ENCODE data around the gene PHC2. TPM values are rescaled to one million over a fixed set of nuclear protein-coding genes. Genes with fewer than 3 reads are reported as not detected.

The PHC2 gene
- total RNA-seq, 2 experiments from 2014 or later = 34.0 to 35.0 TPM

DNA sequence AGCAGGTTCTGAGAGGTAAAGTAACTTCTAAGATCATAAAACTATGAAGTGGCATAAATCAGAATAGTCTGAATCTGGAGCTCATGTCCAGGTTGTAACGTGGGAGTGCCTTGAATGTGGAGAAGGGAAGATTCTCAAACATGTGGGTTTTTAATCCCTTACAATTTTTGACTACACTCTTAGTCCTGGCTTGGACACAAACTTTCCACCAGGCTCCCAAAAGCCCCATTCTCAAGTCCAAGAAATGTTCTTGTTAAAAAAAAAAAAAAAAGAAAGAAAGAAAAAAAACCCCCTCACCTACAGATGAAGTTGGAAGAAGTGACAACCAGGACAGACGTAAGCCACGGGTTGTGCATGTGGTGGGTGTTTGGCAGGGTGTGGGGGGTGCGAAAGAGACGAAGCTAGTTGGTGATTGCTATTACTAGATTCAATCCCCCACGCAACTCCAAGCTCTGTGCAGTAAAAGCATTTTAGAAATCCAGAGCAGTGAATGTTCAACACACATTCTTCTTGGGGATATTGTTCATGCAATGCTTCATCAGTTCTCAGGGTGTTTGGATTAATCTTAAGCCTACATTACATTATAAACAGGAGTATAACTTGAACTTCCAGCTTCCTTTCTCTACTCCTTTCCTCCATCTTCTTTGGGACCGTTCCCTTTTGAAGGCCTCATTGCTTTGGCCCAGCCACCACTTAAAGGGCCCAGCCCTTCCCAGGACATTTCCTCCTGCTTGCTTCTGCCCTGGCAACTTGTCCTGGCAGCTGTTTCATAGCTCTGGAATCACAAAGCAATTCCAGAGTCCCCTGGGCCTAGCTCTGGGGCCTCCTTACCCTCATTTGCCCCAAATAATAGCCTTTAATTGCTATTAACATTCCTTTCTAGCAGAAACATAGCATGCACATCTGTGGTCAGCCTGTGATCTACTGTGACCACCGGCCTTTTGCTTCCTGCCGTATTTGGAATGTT is 41.8 kb downstream of the PHC2 start:
- Histone ChIP-seq H3K27ac (ENCODE audit: low read depth, low read length, poor library complexity, severe bottlenecking) (no peak overlapping the region), H2AFZ (ENCODE audit: low read length) (no peak overlapping the region), H4K20me1 (ENCODE audit: insufficient read depth, low read length) (no peaks in the 10 kb centered on the region), H3K4me3 (ENCODE audit: low read depth, low read length, poor library complexity, severe bottlenecking) (no peak overlapping the region), H3K9me3 (ENCODE audit: low read length) (no peaks in the 10 kb centered on the region), H3K9me2 (ENCODE audit: insufficient read depth, low read length) (no peaks in the 10 kb centered on the region), H3K4me1 (ENCODE audit: insufficient read depth, low read length, poor library complexity, severe bottlenecking) (no peaks in the 10 kb centered on the region), H3K79me2 (ENCODE audit: insufficient read depth, low read depth, low read length) (no peaks in the 10 kb centered on the region), H3K36me3 (ENCODE audit: insufficient read depth, low read length) (no peaks in the 10 kb centered on the region), H3K4me2 (ENCODE audit: low read length) (no peak overlapping the region)
- TF ChIP-seq, protein P1, sequence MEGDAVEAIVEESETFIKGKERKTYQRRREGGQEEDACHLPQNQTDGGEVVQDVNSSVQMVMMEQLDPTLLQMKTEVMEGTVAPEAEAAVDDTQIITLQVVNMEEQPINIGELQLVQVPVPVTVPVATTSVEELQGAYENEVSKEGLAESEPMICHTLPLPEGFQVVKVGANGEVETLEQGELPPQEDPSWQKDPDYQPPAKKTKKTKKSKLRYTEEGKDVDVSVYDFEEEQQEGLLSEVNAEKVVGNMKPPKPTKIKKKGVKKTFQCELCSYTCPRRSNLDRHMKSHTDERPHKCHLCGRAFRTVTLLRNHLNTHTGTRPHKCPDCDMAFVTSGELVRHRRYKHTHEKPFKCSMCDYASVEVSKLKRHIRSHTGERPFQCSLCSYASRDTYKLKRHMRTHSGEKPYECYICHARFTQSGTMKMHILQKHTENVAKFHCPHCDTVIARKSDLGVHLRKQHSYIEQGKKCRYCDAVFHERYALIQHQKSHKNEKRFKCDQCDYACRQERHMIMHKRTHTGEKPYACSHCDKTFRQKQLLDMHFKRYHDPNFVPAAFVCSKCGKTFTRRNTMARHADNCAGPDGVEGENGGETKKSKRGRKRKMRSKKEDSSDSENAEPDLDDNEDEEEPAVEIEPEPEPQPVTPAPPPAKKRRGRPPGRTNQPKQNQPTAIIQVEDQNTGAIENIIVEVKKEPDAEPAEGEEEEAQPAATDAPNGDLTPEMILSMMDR (conservative IDR thresholded peaks at IDR 0.05; ENCODE audit: low read length) = no peak
- TF ChIP-seq EZH2phosphoT487 (IDR thresholded peaks at IDR 0.05; ENCODE audit: borderline replicate concordance, low read depth, low read length) = no peak
- intact Hi-C loops (cut with micrococcal nuclease; ENCODE audit: unreplicated experiment) = no loop called here
- CTCF ChIA-PET (ENCODE audit: unreplicated experiment) = no interaction called here
- DNase-seq (ENCODE audit: low spot score) = no peak
- POLR2A ChIA-PET = interaction anchor here (0.7 to 1.1 kb wide), 4 partner anchors 8 to 626 kb away, joined by 3 to 4 read pairs (median 4); no protein-coding TSS in a partner anchor
- no TSS peak for BruUV-seq (replicated peaks)

DNA sequence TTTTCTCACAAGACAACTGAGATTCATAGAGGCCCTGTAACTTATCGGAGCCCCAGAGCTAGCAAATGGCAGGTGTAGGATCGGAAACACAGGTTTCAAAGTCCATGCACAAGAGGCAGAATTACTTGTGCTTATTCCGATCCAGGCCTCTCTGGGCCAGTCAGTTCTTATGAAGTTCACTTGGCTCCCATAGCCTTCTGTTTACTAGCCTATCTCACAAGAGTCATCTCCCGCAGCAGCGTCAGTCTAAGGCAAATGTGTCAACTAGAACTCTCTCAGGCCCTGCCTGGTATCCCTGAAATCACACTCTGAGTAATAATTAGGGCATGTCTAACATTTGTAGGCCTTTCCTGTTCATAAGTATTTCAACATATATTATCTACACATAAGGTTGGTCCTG is 43.3 kb downstream of the PHC2 start:
- H3K9me3 ChIP-seq (ENCODE audit: low read length) = no peaks in the 10 kb centered on the region
- H3K79me2 ChIP-seq (ENCODE audit: insufficient read depth, low read depth, low read length) = no peaks in the 10 kb centered on the region
- no peak overlapping the region for H2AFZ ChIP-seq (ENCODE audit: low read length)
- intact Hi-C loops (cut with micrococcal nuclease; ENCODE audit: unreplicated experiment) = no loop called here
- POLR2A ChIA-PET = no interaction called here
- H4K20me1 ChIP-seq (ENCODE audit: insufficient read depth, low read length) = no peaks in the 10 kb centered on the region
- H3K27ac ChIP-seq (ENCODE audit: low read depth, low read length, poor library complexity, severe bottlenecking) = no peak overlapping the region
- no peak overlapping the region for H3K4me2 ChIP-seq (ENCODE audit: low read length)
- H3K4me1 ChIP-seq (ENCODE audit: insufficient read depth, low read length, poor library complexity, severe bottlenecking) = no peaks in the 10 kb centered on the region
- no peaks in the 10 kb centered on the region for H3K9me2 ChIP-seq (ENCODE audit: insufficient read depth, low read length)
- no peaks in the 10 kb centered on the region for H3K36me3 ChIP-seq (ENCODE audit: insufficient read depth, low read length)
- no peak for DNase-seq (ENCODE audit: low spot score)
- CTCF ChIA-PET (ENCODE audit: unreplicated experiment) = no interaction called here
- BruUV-seq (replicated peaks) = no TSS peak
- no peak overlapping the region for H3K4me3 ChIP-seq (ENCODE audit: low read depth, low read length, poor library complexity, severe bottlenecking)
- no peak for TF ChIP-seq EZH2phosphoT487 (IDR thresholded peaks at IDR 0.05; ENCODE audit: borderline replicate concordance, low read depth, low read length)
- TF ChIP-seq, protein P1 (conservative IDR thresholded peaks at IDR 0.05; ENCODE audit: low read length) = no peak

DNA sequence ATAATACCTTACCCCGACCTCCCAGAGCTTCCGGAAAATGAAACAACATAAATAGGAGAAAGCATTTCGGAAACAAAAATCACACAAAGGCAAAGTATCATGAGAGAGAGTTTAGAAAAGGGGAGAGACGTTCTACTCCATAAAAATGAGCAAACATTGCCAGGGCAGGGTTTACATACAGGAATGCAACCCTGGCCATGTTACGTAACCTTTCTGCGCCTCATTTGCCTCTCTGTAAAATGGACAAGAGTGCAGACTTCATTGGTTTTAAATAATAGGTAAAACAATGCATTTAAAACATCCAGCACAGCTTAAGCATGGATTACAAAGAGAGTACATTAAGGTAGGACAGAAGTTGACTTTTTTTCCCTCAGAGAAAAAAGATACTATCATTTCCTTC is 45.6 kb downstream of the PHC2 start:
- H3K79me2 ChIP-seq (ENCODE audit: insufficient read depth, low read depth, low read length) = no peaks in the 10 kb centered on the region

More for the DNA sequence above, 45.6 kb downstream of the PHC2 start:
- no peaks in the 10 kb centered on the region for H3K36me3 ChIP-seq (ENCODE audit: insufficient read depth, low read length)
- ChIA-PET POLR2A (no interaction called here), CTCF (ENCODE audit: unreplicated experiment) (no interaction called here)
- H3K4me1 ChIP-seq (ENCODE audit: insufficient read depth, low read length, poor library complexity, severe bottlenecking) = no peaks in the 10 kb centered on the region
- TF ChIP-seq EZH2phosphoT487 (IDR thresholded peaks at IDR 0.05; ENCODE audit: borderline replicate concordance, low read depth, low read length) = no peak
- TF ChIP-seq, protein P1 (conservative IDR thresholded peaks at IDR 0.05; ENCODE audit: low read length) = no peak
- DNase-seq (ENCODE audit: low spot score) = no peak
- BruUV-seq (replicated peaks) = no TSS peak
- no peaks in the 10 kb centered on the region for H4K20me1 ChIP-seq (ENCODE audit: insufficient read depth, low read length)
- H3K4me3 ChIP-seq (ENCODE audit: low read depth, low read length, poor library complexity, severe bottlenecking) = no peak overlapping the region
- no peak overlapping the region for H3K4me2 ChIP-seq (ENCODE audit: low read length)
- H3K9me2 ChIP-seq (ENCODE audit: insufficient read depth, low read length) = no peaks in the 10 kb centered on the region
- H3K27ac ChIP-seq (ENCODE audit: low read depth, low read length, poor library complexity, severe bottlenecking) = no peak overlapping the region
- intact Hi-C loops (cut with micrococcal nuclease; ENCODE audit: unreplicated experiment) = no loop called here
- H2AFZ ChIP-seq (ENCODE audit: low read length) = no peak overlapping the region
- no peaks in the 10 kb centered on the region for H3K9me3 ChIP-seq (ENCODE audit: low read length)

Data from OCI-LY7 (cell line).